CD4-positive, alpha-beta T cell (primary cell): ENCODE results near the gene NPNT. TPM values are rescaled to one million over a fixed set of nuclear protein-coding genes. Genes with fewer than 3 reads are reported as not detected.

Experiments
- ATAC-seq: fragments of 200-7000 bp; cut with Tn5 transposase; one replicate; pipeline ENCODE4 v1.10.0; 2022; ENCODE audit warnings: mild to moderate bottlenecking; ENCODE audit not compliant: poor library complexity
- CTCF ChIA-PET: fragments of 350-600 bp; sonication (Branson Sonifier 250); formaldehyde crosslinking; loops from one replicate; lab custom pipeline; 2021; ENCODE audit warnings: antibody characterized with exemption, inconsistent platforms; lab: Charles Lee
- POLR2A ChIA-PET: fragments of 350-600 bp; sonication (Branson Sonifier 250); formaldehyde crosslinking; loops from one replicate; lab custom pipeline; 2021; ENCODE audit warnings: antibody characterized with exemption, inconsistent platforms; lab: Charles Lee
- DNase-seq, 14 experiments: peaks; one replicate each; pipeline ENCODE4 v3.0.0-alpha.2; 2013 to 2020; ENCODE audit warnings: mixed read lengths in 2 of 14
- H3K27ac ChIP-seq, 2 donors: one replicate each; pipeline versions ENCODE4 v1.5.1 to v1.7.0; 2013; ENCODE audit warnings: low read length in 2 of 2, low read depth in 1 of 2, mild to moderate bottlenecking in 1 of 2
- H3K27me3 ChIP-seq, 2 experiments: 1 replicate in 1 of 2; 2 replicates in 1 of 2; pipeline versions ENCODE4 v1.6.1 to v1.7.0; 2013; ENCODE audit warnings: low read length in 2 of 2, control low read depth in 1 of 2, mild to moderate bottlenecking in 1 of 2, moderate library complexity in 1 of 2; ENCODE audit not compliant: insufficient read depth in 2 of 2, control insufficient read depth in 1 of 2
- H3K36me3 ChIP-seq: one replicate; pipeline ENCODE4 v1.6.1; 2013; ENCODE audit warnings: low read length, control low read depth; ENCODE audit not compliant: insufficient read depth
- H3K4me1 ChIP-seq: one replicate; pipeline ENCODE4 v1.6.1; 2013; ENCODE audit warnings: low read length, control low read depth; ENCODE audit not compliant: insufficient read depth
- H3K4me3 ChIP-seq: one replicate; pipeline ENCODE4 v1.5.1; 2013; ENCODE audit warnings: mild to moderate bottlenecking, low read length, moderate library complexity
- H3K9me3 ChIP-seq, 2 experiments: 1 replicate in 1 of 2; 2 replicates in 1 of 2; pipeline versions ENCODE4 v1.6.1 to v1.7.0; 2013; ENCODE audit warnings: low read length in 2 of 2, mild to moderate bottlenecking in 2 of 2, control low read depth in 1 of 2, moderate library complexity in 1 of 2; ENCODE audit not compliant: control insufficient read depth in 1 of 2, insufficient read depth in 1 of 2
- H3K27ac Mint-ChIP-seq: one replicate; pipeline ENCODE4 v1.8.0; 2020; ENCODE audit warnings: mixed read lengths
- H3K27me3 Mint-ChIP-seq: one replicate; pipeline ENCODE4 v1.8.0; 2021; ENCODE audit warnings: mixed read lengths
- H3K36me3 Mint-ChIP-seq: one replicate; pipeline ENCODE4 v1.8.0; 2021; ENCODE audit warnings: low read depth, mixed read lengths
- H3K4me1 Mint-ChIP-seq: one replicate; pipeline ENCODE4 v1.8.0; 2021; ENCODE audit warnings: low read depth, mixed read lengths
- H3K4me3 Mint-ChIP-seq: one replicate; pipeline ENCODE4 v1.8.0; 2020; ENCODE audit warnings: mild to moderate bottlenecking, mixed read lengths
- H3K9me3 Mint-ChIP-seq: one replicate; pipeline ENCODE4 v1.8.0; 2020; ENCODE audit warnings: mixed read lengths
- intact Hi-C, 2 experiments: fragments of 100-400 bp; cut with DNase I in 1 of 2; cut with micrococcal nuclease in 1 of 2; formaldehyde crosslinking; loops; one replicate each; pipeline versions ENCODE4 v1.15.1 to v1.9.0; 2023 to 2025; cut with DNase I, micrococcal nuclease
- total RNA-seq, 174 experiments: library from RNA in 2 of 174; stranded (reverse) in 2 of 174; gene quantifications; one replicate each; pipeline ENCODE4 v1.2.3 and lab custom pipeline; 2021 to 2026
- TF ChIP-seq, protein P1 (sequence below): fragments of 200-600 bp; IDR thresholded peaks from one replicate; pipeline ENCODE4 v1.8.0; 2022; ENCODE audit warnings: antibody characterized with exemption, mild to moderate bottlenecking

Gene NPNT
- total RNA-seq, 2 experiments from 2014 or later = not detected

DNA sequence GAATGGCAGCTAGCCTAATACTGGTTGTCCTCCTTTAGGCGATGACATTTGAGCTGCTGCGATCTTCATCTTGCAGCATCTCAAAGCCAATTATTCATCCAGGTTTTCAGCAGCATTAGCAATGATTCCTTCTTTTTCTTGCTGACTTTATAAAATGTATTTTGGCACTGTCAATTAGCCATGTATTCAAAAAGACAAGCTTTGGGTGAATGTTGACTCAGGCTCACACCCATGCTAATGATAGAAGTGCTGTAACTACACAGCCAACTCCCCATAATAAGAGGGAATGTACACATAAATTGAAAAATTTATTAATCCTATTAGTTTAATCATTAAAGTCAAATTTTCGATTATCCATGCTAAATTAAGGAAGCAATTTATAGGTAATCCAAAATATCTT is 24.3 kb upstream of the NPNT start:
- Mint-ChIP-seq H3K27ac (no peak overlapping the region), H3K36me3 (no peaks in the 10 kb centered on the region), H3K4me1 (no peaks in the 10 kb centered on the region), H3K27me3 (peaks cover 21% of the 10 kb centered on the region), H3K4me3 (no peak overlapping the region), H3K9me3 (no peaks in the 10 kb centered on the region)
- CTCF ChIA-PET = no interaction called here
- no peak overlapping the region for H3K4me3 ChIP-seq
- no peaks in the 10 kb centered on the region for H3K4me1 ChIP-seq
- no peaks in the 10 kb centered on the region for H3K36me3 ChIP-seq
- no peak overlapping the region for H3K27ac ChIP-seq
- ATAC-seq (no peak), DNase-seq (no peak)
- TF ChIP-seq, protein P1, sequence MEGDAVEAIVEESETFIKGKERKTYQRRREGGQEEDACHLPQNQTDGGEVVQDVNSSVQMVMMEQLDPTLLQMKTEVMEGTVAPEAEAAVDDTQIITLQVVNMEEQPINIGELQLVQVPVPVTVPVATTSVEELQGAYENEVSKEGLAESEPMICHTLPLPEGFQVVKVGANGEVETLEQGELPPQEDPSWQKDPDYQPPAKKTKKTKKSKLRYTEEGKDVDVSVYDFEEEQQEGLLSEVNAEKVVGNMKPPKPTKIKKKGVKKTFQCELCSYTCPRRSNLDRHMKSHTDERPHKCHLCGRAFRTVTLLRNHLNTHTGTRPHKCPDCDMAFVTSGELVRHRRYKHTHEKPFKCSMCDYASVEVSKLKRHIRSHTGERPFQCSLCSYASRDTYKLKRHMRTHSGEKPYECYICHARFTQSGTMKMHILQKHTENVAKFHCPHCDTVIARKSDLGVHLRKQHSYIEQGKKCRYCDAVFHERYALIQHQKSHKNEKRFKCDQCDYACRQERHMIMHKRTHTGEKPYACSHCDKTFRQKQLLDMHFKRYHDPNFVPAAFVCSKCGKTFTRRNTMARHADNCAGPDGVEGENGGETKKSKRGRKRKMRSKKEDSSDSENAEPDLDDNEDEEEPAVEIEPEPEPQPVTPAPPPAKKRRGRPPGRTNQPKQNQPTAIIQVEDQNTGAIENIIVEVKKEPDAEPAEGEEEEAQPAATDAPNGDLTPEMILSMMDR = no peak
- POLR2A ChIA-PET = no interaction called here
- intact Hi-C loops = no loop called here
- H3K9me3 ChIP-seq = peaks cover 0 to 3% of the 10 kb centered on the region in 2 experiments
- no peaks in the 10 kb centered on the region for H3K27me3 ChIP-seq

DNA sequence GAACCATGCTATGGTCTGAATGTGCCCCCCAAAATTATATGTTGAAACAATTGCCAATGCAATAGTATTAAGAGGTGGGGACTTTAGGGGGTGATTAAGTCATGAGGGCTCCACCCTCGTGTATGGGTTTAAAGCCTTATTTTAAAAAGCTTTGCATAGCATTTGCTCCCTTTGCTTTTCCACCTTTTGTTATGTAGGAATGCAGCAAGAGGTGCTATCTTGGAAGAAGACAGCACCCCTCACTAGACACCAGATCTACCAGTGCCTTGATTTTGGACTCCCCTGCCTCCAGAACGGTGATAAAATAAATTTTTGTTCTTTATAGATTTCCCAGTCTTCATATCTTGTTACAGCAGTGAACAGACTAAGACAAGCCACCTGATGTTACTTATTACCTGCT is 23.3 kb upstream of the NPNT start:
- Histone ChIP-seq H3K9me3 (peaks cover 0 to 3% of the 10 kb centered on the region in 2 experiments), H3K4me1 (no peaks in the 10 kb centered on the region), H3K27me3 (no peaks in the 10 kb centered on the region), H3K36me3 (no peaks in the 10 kb centered on the region), H3K27ac (no peak overlapping the region), H3K4me3 (no peak overlapping the region)
- TF ChIP-seq, protein P1 = no peak
- no peak overlapping the region for H3K27ac Mint-ChIP-seq
- no peak overlapping the region for H3K4me3 Mint-ChIP-seq
- DNase-seq (no peak), ATAC-seq (no peak)
- H3K4me1 Mint-ChIP-seq = no peaks in the 10 kb centered on the region
- CTCF ChIA-PET = no interaction called here
- H3K36me3 Mint-ChIP-seq = no peaks in the 10 kb centered on the region
- no peaks in the 10 kb centered on the region for H3K9me3 Mint-ChIP-seq
- H3K27me3 Mint-ChIP-seq = peaks cover 22% of the 10 kb centered on the region
- intact Hi-C loops = no loop called here
- POLR2A ChIA-PET = no interaction called here

DNA sequence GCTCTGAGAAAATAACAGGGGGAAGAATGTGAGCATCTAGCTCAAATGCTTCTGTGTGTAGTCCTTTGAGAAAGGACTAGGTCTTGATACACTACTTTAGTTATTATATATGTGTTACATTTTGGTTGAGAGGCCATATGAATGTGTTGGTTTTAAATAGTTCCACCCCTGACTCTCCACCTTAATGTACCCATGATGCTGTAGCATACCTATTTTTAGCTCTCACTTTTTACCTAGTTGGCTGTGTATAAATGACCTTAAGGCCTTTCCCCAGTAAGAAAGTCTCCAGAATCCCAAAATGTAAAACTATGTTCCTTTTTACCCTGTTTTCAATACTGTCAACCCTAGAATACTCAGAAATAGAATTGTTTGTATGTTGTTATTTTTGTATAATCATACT is 20.0 kb upstream of the NPNT start:
- no peak overlapping the region for H3K27ac Mint-ChIP-seq
- DNase-seq (no peak), ATAC-seq (no peak)
- no peak overlapping the region for H3K4me3 ChIP-seq
- no peaks in the 10 kb centered on the region for H3K9me3 Mint-ChIP-seq
- H3K4me1 Mint-ChIP-seq = no peaks in the 10 kb centered on the region
- H3K36me3 Mint-ChIP-seq = no peaks in the 10 kb centered on the region
- H3K4me1 ChIP-seq = no peaks in the 10 kb centered on the region
- H3K4me3 Mint-ChIP-seq = no peak overlapping the region
- intact Hi-C loops = no loop called here
- H3K27ac ChIP-seq = no peak overlapping the region
- peaks cover 32% of the 10 kb centered on the region for H3K27me3 Mint-ChIP-seq
- TF ChIP-seq, protein P1 = no peak
- no peaks in the 10 kb centered on the region for H3K27me3 ChIP-seq
- H3K9me3 ChIP-seq = peaks cover 0 to 3% of the 10 kb centered on the region in 2 experiments
- CTCF ChIA-PET = no interaction called here
- no peaks in the 10 kb centered on the region for H3K36me3 ChIP-seq
- POLR2A ChIA-PET = no interaction called here
